Measurements from ENCODE around the gene LARP6.
"Not testable (repeated sequence)": the region's sequence is repeated elsewhere in the genome, so short reads cannot be mapped to it uniquely, and the experiment has no call there.

LARP6 gene

DNA sequence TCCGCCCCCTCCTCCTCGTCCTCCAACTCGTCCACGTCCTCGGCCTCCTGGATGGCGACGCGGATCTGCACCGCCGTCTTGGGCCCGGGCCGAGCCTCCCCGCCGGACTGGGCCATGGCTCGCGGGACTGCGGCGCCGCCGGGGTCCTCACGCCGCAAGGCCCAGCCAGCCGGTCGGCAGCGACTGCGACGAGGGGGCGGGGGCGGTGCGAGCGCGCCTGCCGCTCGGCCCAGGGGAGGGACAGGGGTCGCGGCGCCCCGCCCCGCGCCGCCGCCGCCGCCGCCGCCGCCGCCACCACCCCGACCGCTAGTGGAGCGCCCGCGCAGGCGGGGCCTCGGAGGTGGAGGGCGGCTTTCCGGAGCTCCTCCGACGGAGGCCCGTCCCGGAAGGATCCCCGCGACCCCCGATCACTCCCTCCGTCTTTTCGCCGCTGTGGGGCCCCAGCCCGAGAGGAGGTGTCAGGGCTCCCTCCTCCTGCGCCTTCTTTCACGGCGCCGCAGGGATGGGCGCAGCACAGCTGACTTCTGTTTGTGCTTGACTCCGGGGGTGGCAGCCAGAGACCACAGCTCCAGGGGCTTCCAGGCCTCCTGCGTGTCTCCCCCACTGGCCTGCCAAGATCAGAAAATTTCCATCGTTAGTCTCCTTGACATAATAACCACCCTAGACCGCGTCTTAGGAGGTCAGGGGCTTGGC, at the start of gene LARP6:
Gene LARP6, minus strand, starts transcription at position 185 of the 693 bp plus-strand sequence. Its CDS starts 69 bp downstream, at position 116.
- DNase-seq (ENCODE audit: low spot score), result no peak

DNA sequence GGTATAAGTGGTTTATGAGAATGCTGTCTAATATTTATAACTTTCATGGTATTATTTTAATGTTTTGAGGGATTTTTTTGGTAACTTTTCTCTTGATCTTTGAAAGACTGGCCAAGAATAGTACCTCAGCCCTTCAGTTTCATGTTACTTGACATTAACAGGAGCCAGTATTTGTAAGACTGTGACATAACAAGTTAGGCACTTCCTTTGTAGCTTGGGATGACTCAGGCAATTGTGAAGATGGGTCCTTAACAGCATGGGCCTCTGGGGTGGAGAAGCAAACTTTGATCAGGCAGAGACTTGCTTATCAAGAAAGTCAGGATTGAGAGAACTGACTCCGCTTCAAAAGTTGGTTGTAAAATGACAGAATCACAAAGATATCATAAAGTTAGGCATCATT, 48.1 kb upstream of the LARP6 start:
- no peak for DNase-seq (ENCODE audit: low spot score)

DNA sequence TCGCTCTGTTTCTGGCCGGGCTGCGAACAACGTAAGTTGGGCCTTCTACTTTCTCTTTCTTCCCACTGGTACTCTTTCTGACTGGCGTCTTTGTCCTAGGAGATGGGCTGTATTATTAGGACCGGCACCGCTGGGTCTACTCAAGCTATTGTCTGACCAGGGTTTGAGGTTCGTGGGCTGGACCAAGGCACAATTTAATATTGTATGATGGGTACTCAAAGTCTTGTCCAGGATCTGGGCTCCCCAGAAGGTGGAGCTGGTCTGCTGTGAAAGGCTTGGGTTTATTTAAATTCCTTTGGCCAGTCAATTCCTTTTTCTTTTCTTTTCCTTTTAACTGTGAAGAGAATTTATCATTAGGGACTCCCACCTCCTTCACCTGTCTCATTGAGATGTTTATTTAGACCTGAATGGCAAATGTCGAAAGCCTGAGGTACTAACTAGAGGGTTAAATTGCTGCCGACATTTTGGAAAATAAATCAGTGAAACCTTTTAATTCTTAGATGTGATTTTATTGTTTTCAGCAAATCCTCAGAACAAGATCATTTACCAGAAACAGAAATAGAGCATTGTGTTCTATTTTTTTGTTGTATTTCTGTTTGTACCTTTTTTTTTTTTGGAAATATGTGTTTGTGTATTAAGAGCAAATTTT, 39.1 kb upstream of the LARP6 start:
- DNase-seq (ENCODE audit: low spot score), result no peak

DNA sequence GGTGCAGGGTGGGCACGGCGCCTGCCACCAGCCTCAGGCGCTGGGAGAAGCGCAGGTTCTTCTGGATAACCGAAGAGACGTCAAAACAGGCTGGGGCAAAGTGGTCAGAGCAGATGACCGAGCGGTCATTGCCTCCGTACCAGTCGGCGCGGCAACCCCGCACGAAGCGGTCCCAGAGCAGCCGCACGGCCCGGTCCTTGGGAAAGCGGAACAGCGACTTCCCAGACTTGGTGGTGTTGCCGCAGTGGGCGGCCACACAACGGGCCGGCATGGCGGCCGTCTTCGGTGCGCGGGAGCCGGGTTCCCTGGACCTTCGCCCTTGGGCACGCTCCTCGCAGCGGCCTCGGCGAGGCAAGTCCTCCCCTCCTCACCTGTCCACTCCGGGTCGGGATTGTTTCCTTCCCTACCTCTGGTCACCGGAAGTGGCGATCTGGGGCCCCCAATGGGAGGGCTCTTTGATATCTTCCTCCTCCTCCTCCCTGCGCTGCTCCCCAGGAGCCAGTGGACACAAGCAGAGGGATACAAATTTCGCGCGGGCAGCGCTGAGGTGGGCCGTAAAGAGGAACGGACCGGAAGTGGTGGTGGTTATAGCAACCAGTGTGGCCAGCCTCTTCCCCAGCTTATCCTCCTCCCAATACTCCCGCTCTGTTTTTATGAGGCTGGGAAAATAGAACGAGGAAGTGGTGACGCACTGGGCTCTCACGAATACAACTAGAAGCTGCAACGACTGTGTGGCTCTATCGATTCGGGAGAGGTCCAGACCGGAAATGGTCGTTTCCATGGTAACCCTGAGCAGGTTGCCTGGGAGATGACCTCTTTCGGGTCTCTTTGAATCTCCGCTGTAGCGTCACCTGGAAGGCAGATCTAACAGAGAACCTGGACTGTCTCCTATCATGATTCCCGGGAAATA, 38.3 kb upstream of the LARP6 start, which contains the start of the genes LRRC49 and THAP10:
Gene LRRC49, plus strand, starts transcription at position 825 of the 910 bp plus-strand sequence. Its CDS starts 69 bp downstream, at position 894.
Gene THAP10, minus strand, starts transcription at position 432 of the 910 bp plus-strand sequence. Its CDS starts 161 bp downstream, at position 271.
- DNase-seq (ENCODE audit: low spot score), result peak; percentile 41

DNA sequence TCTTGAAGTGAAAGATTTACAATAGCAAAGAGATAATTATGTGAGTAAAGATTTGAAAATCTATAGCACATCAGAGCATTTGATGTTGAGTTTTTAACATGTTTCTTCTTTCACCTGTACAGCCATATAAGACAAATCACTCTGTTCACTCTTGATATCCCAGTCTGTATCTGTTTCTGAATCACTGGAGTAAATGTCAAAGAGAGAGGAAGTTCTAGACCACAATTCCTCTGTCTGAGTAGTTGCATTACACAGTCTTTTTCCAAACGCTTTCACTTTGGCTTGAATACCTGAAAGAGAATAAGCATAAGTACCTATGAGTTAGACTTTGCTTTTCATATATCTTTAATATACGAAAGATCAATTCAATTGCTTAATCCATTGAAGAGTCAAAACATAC, 28.4 kb upstream of the LARP6 start:
- DNase-seq (ENCODE audit: low spot score), result no peak

DNA sequence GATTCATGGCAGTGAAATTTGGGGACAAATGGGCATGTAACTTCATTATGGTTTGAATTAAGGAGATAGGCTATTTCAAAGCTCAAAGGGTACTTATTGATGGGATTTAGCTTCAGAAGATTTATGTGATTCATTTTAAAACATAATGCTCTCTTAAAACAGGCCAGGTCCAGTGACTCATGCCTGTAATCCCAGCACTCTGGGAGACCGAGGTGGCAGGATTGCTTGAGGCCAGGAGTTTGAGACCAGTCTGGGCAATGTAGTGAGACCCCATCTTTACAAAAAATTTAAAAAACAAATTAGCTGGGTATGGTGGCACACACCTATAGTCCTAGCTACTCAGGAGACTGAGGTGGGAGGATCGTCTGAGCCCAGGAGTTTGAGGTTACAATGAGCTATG, 26.8 kb upstream of the LARP6 start:
- DNase-seq (ENCODE audit: low spot score), result no peak

DNA sequence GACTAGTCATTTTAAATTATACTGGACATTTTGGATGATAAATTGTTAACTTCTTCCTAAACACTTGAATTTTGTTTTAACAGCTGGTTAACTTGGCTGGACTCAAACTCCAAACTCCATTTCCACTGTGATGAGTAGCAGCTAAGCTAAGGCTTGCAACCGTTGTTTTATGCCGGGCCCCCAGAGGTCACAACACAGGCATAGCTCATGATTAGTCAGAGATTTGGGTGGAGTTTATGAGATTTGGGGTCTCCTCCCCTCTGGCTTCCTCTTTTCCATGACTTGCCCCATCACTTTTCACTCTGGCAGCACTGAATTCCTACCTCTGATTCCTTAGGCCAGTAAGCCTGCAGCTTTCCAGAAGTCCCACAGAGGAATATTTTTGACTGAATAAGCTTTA, 25.4 kb upstream of the LARP6 start:
- no peak for DNase-seq (ENCODE audit: low spot score)

DNA sequence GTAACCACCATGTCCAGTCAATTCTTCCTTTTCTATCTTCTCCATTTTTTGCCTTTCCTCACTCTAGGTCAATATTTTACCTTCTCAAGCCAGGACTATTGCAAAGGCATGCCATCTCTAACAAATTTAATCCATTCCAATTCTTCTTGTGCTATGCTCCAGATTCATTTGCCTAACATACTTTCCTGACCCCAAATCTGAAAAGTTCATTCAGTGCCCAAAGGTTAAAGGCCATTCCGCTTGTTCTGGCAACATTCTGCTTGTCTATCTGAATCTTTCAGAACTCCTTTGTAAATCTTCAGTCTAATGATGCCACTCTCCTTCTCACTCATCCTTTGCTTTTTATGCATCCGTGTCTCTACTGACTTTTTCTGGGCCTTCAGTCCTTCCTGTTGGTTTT, 22.7 kb upstream of the LARP6 start:
- DNase-seq (ENCODE audit: low spot score), result no peak

DNA sequence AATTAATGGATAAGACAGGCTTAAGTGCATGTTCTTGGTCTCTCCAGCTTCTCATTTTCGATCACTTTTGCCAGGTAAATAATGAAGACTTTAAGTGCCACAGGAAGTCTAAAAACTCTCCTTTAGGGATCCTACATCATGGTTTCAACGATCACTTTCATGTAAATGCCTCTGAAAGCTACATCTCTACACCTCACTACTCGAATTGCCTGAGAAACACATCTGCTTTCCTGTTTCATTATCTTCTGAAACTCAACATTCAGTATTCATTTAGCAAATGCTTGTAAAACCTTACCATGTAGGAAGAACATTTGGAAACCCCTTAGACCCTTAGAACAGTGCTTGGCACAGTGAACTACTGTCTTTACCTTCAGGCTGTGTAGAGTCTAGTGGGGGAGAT, 22.1 kb upstream of the LARP6 start:
- DNase-seq (ENCODE audit: low spot score), result no peak

DNA sequence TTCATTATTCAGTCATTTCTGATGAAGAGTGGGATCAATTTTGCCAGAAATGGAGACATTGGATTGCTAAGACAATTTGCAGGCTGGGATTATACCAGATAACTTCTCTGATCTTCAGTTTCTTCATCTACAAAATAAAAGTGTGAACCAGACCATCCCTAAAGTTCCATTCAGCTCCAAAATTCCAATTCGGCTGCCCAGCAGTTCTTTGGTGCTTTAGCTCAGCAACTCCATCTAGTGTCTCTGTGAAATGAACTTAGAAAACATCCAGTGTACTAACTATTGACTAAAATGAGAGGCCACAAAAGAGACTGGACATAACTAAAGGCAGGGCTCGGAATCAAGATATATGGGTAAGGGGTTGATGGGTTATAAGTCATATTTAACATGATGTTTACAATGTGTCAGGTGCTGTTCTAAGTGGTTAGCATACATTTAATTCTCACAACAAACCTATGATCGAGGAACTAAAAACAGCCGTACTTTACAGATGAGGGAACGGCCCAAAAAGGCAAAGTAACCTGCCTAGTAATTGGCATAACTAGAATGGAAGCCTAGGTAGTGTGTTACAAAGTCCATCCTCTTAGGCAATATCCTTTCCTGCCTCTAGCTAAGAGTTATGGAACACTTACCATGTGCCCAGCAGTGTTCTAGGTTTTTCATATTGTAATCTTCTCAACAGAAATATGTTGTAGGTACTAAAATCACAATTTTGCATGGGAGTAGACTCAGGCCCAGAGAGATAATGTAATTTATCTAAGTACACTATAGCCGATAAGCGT, 21.2 kb upstream of the LARP6 start:
- DNase-seq (ENCODE audit: low spot score), result no peak

DNA sequence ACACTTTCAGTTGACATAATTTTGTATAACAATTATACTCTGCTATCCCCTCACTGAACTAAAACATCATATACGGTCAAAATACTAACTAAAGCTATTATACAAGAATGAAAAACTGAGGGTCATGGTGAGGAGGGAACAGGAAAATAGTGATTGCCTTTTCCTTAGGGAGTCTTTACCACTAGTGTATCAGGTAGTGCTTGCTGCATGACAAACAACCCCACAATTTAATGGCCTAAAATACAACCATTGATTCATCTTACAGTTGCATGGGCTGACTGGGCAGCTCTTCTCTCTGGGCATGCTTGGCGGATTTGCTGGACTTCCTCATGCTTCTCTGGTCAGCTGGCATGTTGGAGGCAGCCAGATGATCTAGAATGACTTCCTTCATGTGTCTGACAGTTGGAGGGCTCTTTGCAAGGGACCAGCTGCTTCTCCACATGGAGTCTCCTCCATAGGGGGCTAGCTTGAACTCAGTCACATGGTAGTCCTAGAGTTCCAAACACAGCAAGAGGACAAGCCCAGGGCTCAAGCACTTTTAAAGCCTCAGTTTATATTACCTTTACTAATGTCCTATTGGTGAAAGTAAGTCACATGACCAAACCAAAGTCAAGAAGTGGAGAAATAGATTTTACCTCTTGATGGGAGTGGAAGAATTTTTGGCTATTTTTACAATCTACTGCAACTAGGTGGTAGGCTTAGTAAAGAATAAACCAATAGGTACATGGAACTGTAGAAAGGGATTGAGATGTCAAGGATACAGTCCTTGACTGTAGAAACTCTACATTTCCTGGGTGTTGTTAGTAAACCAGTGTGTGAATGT, 19.5 kb upstream of the LARP6 start:
- no peak for DNase-seq (ENCODE audit: low spot score)

DNA sequence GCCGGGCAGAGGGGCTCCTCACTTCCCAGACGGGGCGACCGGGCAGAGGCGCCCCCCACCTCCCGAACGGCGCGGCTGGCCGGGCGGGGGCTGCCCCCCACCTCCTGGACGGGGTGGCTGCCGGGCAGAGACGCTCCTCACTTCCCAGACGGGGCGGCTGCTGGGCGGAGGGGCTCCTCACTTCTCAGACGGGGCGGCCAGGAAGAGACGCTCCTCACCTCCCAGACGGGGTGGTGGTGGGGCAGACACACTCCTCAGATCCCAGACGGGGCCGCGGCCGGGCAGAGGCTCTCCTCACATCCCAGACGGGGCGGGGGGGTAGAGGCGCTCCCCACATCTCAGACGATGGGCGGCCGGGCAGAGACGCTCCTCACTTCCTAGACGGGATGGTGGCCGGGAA, 17.5 kb upstream of the LARP6 start:
- not testable (repeated sequence) for DNase-seq (ENCODE audit: low spot score)

DNA sequence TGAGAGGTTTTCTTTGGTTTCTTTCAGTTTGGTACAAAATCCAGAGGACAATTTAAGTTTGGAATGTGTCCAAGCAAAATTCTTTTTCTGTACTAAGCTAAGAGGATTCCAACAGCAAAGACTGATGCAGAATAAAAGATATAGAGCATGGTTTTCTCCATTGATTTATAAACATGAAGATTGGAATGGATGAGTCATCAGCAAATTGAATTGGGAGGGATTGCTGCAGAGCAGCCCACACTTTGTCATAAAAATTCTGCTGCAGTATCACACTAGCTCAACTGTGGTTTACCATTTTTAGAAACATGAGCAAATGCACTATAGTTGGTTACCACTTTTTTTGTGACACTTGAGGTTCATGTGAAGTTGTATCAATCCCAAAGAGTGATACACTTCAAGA, 16.1 kb upstream of the LARP6 start:
- DNase-seq (ENCODE audit: low spot score), result no peak

DNA sequence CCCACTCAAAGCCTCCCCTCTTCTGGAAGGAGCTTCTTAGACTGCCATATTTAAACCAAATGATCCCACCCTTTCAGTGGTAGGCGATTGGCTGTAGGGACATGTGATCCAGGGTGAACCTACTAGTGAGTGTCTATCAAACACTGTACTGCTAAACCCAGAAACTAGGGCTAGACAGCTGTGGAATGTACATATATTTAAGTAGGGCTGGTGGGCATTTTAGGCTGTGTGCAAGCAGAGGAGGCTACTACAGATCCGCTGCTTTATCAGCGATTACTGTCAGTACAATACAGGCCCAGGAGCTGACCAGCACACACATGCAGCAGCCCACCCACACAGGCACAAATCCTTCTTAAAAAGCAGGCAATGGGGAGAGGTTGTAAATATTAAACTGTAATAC, 15.4 kb upstream of the LARP6 start:
- DNase-seq (ENCODE audit: low spot score), result no peak

DNA sequence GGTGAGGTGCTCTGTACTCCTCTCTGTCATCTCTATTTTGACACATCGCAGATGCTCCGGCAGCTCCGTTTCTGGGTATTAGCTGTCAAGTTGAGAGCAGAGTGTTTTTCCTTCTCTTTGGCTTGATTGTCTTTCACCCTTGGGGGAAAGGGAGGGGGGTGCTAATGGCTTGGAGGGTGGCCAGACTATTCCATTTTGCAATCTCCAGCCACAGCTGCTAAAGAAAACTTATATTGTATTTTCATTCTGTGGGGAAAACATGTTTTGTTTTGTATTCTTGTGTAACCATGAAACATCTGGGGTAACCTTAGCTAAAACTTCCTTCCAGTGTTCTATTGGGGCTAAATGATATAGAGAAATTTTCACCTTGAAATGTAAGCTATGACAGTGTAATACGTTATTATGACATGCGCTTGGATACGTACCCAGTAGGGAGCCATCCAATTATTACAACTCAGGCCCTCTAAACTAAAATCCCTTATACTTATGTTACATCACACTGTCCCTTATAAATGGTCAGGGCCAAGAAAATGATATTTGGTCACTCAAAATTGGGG, 14.0 kb upstream of the LARP6 start:
- no peak for DNase-seq (ENCODE audit: low spot score)

DNA sequence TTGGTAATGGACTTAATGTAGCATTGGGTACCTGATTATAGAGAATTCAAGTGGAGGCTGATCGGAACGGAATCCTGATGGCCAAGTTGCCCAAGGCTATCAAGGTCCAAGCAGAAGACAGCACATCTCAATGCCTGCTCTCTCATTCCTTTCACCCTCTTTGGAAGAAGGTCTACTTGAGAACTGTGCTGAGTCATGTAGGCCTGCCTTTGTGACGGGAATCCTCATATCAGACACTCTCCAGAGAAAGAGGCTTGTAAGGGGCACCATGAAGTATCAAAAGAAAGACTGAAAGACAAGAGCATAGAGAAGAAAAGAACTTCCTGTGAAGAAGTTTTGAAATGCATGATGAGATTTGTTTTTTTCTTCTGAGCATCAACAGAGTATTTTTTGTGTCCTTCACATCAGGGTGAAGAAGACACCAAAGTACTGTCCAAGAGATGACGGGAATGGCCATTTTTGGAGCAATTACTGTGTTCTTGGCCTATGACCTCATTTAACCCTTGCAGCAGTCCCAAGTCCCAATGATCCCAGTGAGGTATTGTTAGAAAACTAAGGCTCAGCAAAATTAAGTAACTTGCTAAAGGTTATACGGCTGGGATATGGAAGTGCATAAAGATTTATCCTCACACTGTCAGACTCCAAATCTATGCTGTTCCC, 13.2 kb upstream of the LARP6 start:
- DNase-seq (ENCODE audit: low spot score), result no peak

DNA sequence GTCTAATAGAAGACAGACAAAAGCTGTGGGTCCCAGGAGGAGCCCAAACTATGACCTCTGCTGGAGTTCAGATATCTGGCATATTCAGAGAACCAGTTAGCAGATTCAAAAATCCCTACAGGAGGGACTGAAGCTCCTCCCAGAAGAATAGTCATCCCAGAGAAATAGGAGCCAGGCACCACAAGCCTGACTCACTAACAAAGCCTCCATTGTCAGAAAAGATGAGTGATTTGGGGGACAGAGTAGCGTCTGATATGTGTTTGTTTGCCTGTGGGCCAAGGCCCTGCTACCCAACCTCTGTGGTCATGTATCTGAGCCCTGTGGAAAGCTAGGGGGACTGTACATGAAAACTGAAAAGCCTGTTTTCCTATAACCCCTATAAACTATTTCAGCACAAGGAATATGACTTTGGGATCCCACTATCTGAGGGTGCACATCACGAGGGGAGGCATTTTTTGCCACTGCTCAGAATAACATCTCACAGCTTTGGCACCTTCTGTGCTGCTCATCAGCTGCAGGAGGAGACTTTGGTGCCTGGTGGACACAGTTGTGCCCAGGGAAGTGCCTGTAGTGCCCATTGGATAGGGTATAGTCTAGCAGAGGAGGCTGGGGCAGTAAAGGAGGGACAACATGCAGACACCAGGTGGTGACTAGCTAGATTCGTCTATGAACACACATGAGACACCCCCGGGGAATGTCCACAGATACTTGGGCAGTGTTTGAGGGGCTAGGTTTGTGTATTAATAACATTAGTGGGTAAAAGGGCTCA, 9.7 kb upstream of the LARP6 start:
- no peak for DNase-seq (ENCODE audit: low spot score)

DNA sequence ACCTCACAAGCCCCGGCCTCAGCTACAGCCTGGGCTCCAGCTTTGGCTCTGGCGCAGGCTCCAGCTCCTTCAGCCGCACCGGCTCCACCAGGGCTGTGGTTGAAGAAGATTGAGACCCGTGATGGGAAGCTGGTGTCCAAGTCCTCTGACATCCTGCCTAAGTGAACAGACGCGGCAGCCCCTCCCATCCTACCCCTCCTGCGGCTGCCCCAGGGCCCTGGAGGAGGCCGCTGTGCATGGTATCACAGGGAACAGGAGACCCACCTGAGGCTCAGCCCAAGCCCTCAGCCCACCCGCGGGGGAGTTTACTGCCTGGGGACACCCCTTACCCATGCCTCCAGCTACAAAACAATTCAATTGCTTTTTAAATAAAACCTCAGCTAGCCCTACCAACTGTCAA, 6.0 kb upstream of the LARP6 start:
- no peak for DNase-seq (ENCODE audit: low spot score)

DNA sequence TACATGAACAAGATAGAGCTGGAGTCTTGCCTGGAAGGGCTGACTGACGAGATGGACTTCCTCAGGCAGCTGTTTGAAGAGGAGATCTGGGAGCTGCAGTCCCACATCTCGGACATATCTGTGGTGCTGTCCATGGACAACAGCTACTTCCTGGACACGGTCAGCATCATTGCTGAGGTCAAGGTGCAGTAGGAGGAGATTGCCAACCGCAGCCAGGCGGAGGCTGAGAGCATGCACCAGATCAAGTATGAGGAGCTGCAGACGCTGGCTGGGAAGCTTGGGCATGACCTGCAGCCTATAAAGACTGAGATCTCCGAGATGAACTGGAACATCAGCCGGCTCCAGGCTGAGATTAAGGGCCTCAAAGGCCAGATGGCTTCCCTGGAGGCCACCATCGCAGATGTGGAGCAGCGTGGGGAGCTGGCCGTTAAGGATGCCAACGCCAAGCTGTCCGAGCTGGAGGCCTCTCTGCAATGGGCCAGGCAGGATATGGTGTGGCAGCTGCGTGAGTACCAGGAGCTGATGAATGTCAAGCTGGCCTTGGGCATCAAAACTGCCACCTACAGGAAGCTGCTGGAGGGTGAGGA, 5.5 kb upstream of the LARP6 start:
- no peak for DNase-seq (ENCODE audit: low spot score)
